ENCODE data around the gene TSPOAP1. TPM values are rescaled to one million over a fixed set of nuclear protein-coding genes. Genes with fewer than 3 reads are reported as not detected.

Gene TSPOAP1
- total and polyA plus RNA-seq, 10 of the 15 experiments (the other 5 are each of a cell fraction or from before 2014, with no cell fraction given) = 0.58 to 16.4 (median 4.2) TPM; not detected in 1

DNA sequence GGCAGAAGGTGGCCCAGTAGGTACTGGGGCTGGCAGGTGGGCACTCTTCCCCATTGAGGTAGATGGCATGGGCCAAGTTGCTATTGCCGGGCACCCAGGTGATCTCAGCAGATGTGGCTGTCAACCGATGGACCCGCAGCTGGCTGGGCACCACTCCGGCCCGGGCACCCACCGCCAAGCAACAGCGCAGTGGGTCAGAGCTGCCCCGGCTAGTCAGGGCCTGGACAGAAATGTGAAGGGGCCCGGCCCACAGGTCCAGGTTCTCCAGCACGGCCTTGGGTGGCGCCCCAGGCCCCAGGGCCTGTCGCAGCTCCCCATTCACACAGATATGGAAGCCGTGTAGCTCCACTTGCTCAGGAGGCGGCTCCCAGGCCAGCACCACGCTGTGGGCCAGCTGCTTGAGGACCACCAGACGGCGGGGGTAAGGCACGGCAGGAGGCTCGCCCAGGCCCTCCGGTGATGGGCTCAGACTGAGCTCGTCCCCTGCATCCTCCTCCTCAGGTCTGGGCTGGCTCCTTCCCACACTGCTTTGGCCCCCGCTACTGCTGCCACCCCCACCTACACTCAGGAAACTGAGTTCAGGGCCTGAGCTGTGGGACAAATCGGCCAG lies 16.5 kb downstream of the TSPOAP1 start:
- H3K9me3 ChIP-seq (replicated peaks; ENCODE audit: control insufficient read depth, insufficient read depth, low read length) = no peaks in the 10 kb centered on the region
- no peak overlapping the region for H2AFZ ChIP-seq (ENCODE audit: control insufficient read depth, low read depth, low read length)
- ChIA-PET RAD21 (ENCODE audit: unreplicated experiment) (interaction anchor here (1.0 kb wide), 1 partner anchor 33 kb away, joined by 6 read pairs; no protein-coding TSS in a partner anchor), CTCF (interaction anchor here (0.6 to 6.5 kb wide), 3 partner anchors 8 to 693 kb away, joined by 3 to 163 read pairs (median 56); no protein-coding TSS in a partner anchor), SMC1A (ENCODE audit: uncharacterized antibody, unreplicated experiment) (interaction anchor here (12.9 kb wide), 1 partner anchor 32 kb away, joined by 249 read pairs; no protein-coding TSS in a partner anchor), POLR2A (no interaction called here)
- no peaks in the 10 kb centered on the region for H3K79me2 ChIP-seq (ENCODE audit: control insufficient read depth, insufficient read depth, low read length)
- DNase-seq (ENCODE audit: low read depth, low spot score) (no peak), FAIRE-seq (no peak), ATAC-seq (no peak)
- no peak overlapping the region for H3K4me2 ChIP-seq (ENCODE audit: control insufficient read depth, insufficient read depth)
- 0 out of 4 replicates have a peak, but pooled peaks cover 0 to 1% of the 10 kb centered on the region in 2 experiments for H3K36me3 ChIP-seq (ENCODE audit: control insufficient read depth in 2 of 2, insufficient read depth in 2 of 2, low read length in 1 of 2)
- no peak overlapping the region for H3K4me3 ChIP-seq
- TF ChIP-seq RB1 (IDR thresholded peaks at IDR 0.05; ENCODE audit: borderline replicate concordance) = no peak
- in situ Hi-C loops (cut with MboI) (no loop called here), intact Hi-C loops (cut with micrococcal nuclease; ENCODE audit: unreplicated experiment) (no loop called here)
- H3K27ac ChIP-seq (ENCODE audit: control insufficient read depth, insufficient read depth) = no peak overlapping the region
- H3K27me3 ChIP-seq (replicated peaks in 1 of 2; ENCODE audit: control insufficient read depth in 2 of 2, insufficient read depth in 2 of 2, low read length in 1 of 2) = no peaks in the 10 kb centered on the region
- 76% methylated on average over 22 of the region's 23 CpGs for WGBS (ENCODE audit: insufficient coverage, insufficient replicate concordance, low lambda C conversion rate, missing lambda C conversion rate)
- H4K20me1 ChIP-seq (ENCODE audit: control insufficient read depth, insufficient read depth) = no peaks in the 10 kb centered on the region
- no peak overlapping the region for H3K9ac ChIP-seq (ENCODE audit: control insufficient read depth, insufficient read depth, low read length)
- no TSS peak for BruUV-seq (replicated peaks)
- H3K4me1 ChIP-seq (ENCODE audit: control insufficient read depth, insufficient read depth, low read length) = no peaks in the 10 kb centered on the region

DNA sequence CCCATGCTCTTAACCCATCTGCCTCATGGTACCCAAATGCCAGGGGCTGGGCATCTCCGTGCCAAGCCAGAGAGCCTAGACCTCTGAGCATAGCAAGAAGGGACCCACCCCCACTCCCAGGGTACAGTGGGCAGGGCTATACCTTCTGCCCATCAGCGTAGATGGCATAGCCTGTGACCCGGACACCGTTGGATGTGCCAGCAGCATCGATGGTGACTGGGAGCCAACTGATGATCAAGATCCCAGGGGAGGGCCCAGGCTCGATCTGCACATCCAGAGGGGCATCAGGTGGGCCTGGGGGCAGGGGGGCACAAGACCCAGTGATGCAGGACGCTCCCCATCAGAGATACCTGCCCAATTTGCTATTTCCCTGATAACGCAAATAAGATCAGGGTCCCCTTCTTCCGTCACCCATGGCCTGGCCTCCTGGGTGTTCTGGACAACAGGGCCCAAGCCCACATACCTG lies 17.1 kb downstream of the TSPOAP1 start:
- ChIA-PET POLR2A (no interaction called here), CTCF (no interaction called here), SMC1A (ENCODE audit: uncharacterized antibody, unreplicated experiment) (no interaction called here), RAD21 (ENCODE audit: unreplicated experiment) (interaction anchor here (1.0 kb wide), 1 partner anchor 33 kb away, joined by 6 read pairs; no protein-coding TSS in a partner anchor)
- FAIRE-seq (no peak), ATAC-seq (no peak), DNase-seq (ENCODE audit: low read depth, low spot score) (no peak)
- no peak for TF ChIP-seq NR2C1 (IDR thresholded peaks at IDR 0.05)
- TF ChIP-seq, protein P1, sequence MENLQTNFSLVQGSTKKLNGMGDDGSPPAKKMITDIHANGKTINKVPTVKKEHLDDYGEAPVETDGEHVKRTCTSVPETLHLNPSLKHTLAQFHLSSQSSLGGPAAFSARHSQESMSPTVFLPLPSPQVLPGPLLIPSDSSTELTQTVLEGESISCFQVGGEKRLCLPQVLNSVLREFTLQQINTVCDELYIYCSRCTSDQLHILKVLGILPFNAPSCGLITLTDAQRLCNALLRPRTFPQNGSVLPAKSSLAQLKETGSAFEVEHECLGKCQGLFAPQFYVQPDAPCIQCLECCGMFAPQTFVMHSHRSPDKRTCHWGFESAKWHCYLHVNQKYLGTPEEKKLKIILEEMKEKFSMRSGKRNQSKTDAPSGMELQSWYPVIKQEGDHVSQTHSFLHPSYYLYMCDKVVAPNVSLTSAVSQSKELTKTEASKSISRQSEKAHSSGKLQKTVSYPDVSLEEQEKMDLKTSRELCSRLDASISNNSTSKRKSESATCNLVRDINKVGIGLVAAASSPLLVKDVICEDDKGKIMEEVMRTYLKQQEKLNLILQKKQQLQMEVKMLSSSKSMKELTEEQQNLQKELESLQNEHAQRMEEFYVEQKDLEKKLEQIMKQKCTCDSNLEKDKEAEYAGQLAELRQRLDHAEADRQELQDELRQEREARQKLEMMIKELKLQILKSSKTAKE (IDR thresholded peaks at IDR 0.05; ENCODE audit: low read depth, poor library complexity, severe bottlenecking) = no peak
- TF ChIP-seq PML (IDR thresholded peaks at IDR 0.05; ENCODE audit: low read length) = no peak
- Histone ChIP-seq H3K4me3 (no peak overlapping the region), H3K27me3 (replicated peaks in 1 of 2; ENCODE audit: control insufficient read depth in 2 of 2, insufficient read depth in 2 of 2, low read length in 1 of 2) (no peaks in the 10 kb centered on the region), H2AFZ (ENCODE audit: control insufficient read depth, low read depth, low read length) (no peak overlapping the region), H3K36me3 (ENCODE audit: control insufficient read depth in 2 of 2, insufficient read depth in 2 of 2, low read length in 1 of 2) (0 out of 4 replicates have a peak, but pooled peaks cover 0 to 1% of the 10 kb centered on the region in 2 experiments), H3K9me3 (replicated peaks; ENCODE audit: control insufficient read depth, insufficient read depth, low read length) (no peaks in the 10 kb centered on the region), H4K20me1 (ENCODE audit: control insufficient read depth, insufficient read depth) (no peaks in the 10 kb centered on the region), H3K4me2 (ENCODE audit: control insufficient read depth, insufficient read depth) (no peak overlapping the region), H3K9ac (ENCODE audit: control insufficient read depth, insufficient read depth, low read length) (no peak overlapping the region), H3K4me1 (ENCODE audit: control insufficient read depth, insufficient read depth, low read length) (no peaks in the 10 kb centered on the region), H3K27ac (ENCODE audit: control insufficient read depth, insufficient read depth) (no peak overlapping the region), H3K79me2 (ENCODE audit: control insufficient read depth, insufficient read depth, low read length) (no peaks in the 10 kb centered on the region)
- in situ Hi-C loops (cut with MboI) = no loop called here
- WGBS (ENCODE audit: insufficient coverage, insufficient replicate concordance, low lambda C conversion rate, missing lambda C conversion rate) = 68% methylated on average over 9 of the region's 9 CpGs
- intact Hi-C loops (cut with micrococcal nuclease; ENCODE audit: unreplicated experiment) = no loop called here
- BruUV-seq (replicated peaks) = no TSS peak

Measured in GM12878 (cell line).